Hepatocyte (in vitro differentiated cells): Measurements from ENCODE around the gene FHOD3. TPM values are rescaled to one million over a fixed set of nuclear protein-coding genes. Genes with fewer than 3 reads are reported as not detected.

Experiments
- DNase-seq: peaks from one replicate; pipeline ENCODE4 v3.0.0-alpha.2; 2016; ENCODE audit warnings: low spot score
- H2AFZ ChIP-seq: fragments of 200-600 bp; sonication (generic); 2 replicates; pipeline ENCODE4 v1.6.0; 2016; ENCODE audit warnings: antibody characterized with exemption, mild to moderate bottlenecking
- H3K27ac ChIP-seq: fragments of 200-600 bp; sonication (generic); 2 replicates; pipeline ENCODE4 v1.5.1; 2016; ENCODE audit warnings: mild to moderate bottlenecking
- H3K27me3 ChIP-seq: fragments of 200-600 bp; sonication (generic); 2 replicates; pipeline ENCODE4 v1.6.1; 2016
- H3K36me3 ChIP-seq: fragments of 200-600 bp; sonication (generic); replicated peaks from 2 replicates; pipeline ENCODE4 v1.5.1; 2016; ENCODE audit warnings: low read depth; ENCODE audit not compliant: insufficient read depth
- H3K4me1 ChIP-seq: fragments of 200-600 bp; sonication (generic); 2 replicates; pipeline ENCODE4 v1.5.1; 2016; ENCODE audit warnings: mild to moderate bottlenecking, moderate library complexity; ENCODE audit not compliant: insufficient read depth
- H3K4me2 ChIP-seq: fragments of 200-600 bp; sonication (generic); 2 replicates; pipeline ENCODE4 v1.6.0; 2016
- H3K4me3 ChIP-seq: fragments of 200-600 bp; sonication (generic); 2 replicates; pipeline ENCODE4 v1.5.1; 2016; ENCODE audit warnings: mild to moderate bottlenecking
- H3K79me2 ChIP-seq: fragments of 200-600 bp; sonication (generic); 2 replicates; pipeline ENCODE4 v1.6.0; 2017; ENCODE audit warnings: mild to moderate bottlenecking
- H3K9me2 ChIP-seq: fragments of 200-600 bp; sonication (generic); replicated peaks from 2 replicates; pipeline ENCODE4 v1.6.0; 2017; ENCODE audit warnings: mild to moderate bottlenecking; ENCODE audit not compliant: insufficient read depth
- H3K9me3 ChIP-seq: fragments of 200-600 bp; sonication (generic); 2 replicates; pipeline ENCODE4 v1.5.1; 2016; ENCODE audit warnings: low read depth, mild to moderate bottlenecking
- H4K20me1 ChIP-seq: fragments of 200-600 bp; sonication (generic); 2 replicates; pipeline ENCODE4 v1.6.0; 2016; ENCODE audit warnings: mild to moderate bottlenecking; ENCODE audit not compliant: insufficient read depth, poor library complexity, severe bottlenecking
- EZH2 ChIP-seq: fragments of 200-600 bp; sonication (generic); IDR thresholded peaks from 2 replicates; pipeline ENCODE4 v1.6.1; 2016; ENCODE audit warnings: antibody characterized with exemption, mild to moderate bottlenecking, borderline replicate concordance
- EZH2phosphoT487 ChIP-seq: fragments of 200-600 bp; sonication (generic); IDR thresholded peaks from one replicate; pipeline ENCODE4 v1.6.1; 2018; ENCODE audit warnings: antibody characterized with exemption, mild to moderate bottlenecking, low read depth, moderate library complexity; ENCODE audit not compliant: unreplicated experiment, severe bottlenecking
- WGBS: methylation state at CpG from one replicate; pipeline ENCODE4 v1.1.6; 2016; ENCODE audit warnings: low lambda C conversion rate; ENCODE audit errors: missing lambda C conversion rate; 5-methylcytosine and 5-hydroxymethylcytosine counted together
- polyA plus RNA-seq: library from polyadenylated mRNA; unstranded; fragments of >200 nt; fragmentation: Nextera tagmentation; extraction: Ambion mirVana; gene quantifications from 2 replicates; pipeline ENCODE4 v1.2.1, GENCODE V29; 2016
- total RNA-seq: library from RNA; depleted of rRNA; stranded (reverse); fragments of >200 nt; gene quantifications from 2 replicates; pipeline ENCODE4 v1.2.3, GENCODE V29; 2014
- TF ChIP-seq, protein P1 (sequence below): fragments of 200-600 bp; sonication (generic); IDR thresholded peaks from 2 replicates; pipeline ENCODE4 v1.5.1; 2016; ENCODE audit warnings: antibody characterized with exemption, mild to moderate bottlenecking; ENCODE audit not compliant: poor library complexity

Gene FHOD3
- total and polyA plus RNA-seq, 2 experiments from 2014 or later: 1.7 to 2.7 TPM

DNA sequence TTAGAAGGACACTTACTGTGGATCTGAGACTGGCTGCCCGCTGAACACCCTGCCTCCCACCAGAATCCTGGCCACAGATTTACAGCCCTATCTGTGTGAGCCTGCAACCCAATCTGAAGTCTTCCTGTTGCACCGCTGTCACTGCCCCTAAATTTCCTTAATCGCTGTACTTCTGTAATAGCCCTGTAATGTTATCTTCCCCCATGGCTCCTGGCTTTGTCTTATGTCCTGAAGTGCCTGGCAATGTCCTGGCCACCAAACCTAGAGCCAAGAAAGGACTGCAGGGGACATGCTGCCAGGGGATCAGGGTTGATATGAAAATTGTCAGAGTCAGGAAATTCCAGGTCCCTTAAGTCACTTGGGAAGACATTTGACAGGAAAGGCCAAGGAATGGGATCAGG lies 52.7 kb downstream of the FHOD3 start:
- no peak overlapping the region for H2AFZ ChIP-seq
- 84% methylated on average over 3 of the region's 3 CpGs for WGBS
- H3K27me3 ChIP-seq: no peaks in the 10 kb centered on the region
- no peak overlapping the region for H3K4me2 ChIP-seq
- TF ChIP-seq EZH2 (no peak), EZH2phosphoT487 (no peak)
- TF ChIP-seq, protein P1, sequence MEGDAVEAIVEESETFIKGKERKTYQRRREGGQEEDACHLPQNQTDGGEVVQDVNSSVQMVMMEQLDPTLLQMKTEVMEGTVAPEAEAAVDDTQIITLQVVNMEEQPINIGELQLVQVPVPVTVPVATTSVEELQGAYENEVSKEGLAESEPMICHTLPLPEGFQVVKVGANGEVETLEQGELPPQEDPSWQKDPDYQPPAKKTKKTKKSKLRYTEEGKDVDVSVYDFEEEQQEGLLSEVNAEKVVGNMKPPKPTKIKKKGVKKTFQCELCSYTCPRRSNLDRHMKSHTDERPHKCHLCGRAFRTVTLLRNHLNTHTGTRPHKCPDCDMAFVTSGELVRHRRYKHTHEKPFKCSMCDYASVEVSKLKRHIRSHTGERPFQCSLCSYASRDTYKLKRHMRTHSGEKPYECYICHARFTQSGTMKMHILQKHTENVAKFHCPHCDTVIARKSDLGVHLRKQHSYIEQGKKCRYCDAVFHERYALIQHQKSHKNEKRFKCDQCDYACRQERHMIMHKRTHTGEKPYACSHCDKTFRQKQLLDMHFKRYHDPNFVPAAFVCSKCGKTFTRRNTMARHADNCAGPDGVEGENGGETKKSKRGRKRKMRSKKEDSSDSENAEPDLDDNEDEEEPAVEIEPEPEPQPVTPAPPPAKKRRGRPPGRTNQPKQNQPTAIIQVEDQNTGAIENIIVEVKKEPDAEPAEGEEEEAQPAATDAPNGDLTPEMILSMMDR: no peak
- H3K4me1 ChIP-seq: peaks cover 7% of the 10 kb centered on the region
- peak overlapping the region; percentile 53 for H3K27ac ChIP-seq
- no peaks in the 10 kb centered on the region for H3K9me3 ChIP-seq
- no peaks in the 10 kb centered on the region for H3K36me3 ChIP-seq
- H3K79me2 ChIP-seq: no peaks in the 10 kb centered on the region
- DNase-seq: no peak
- no peaks in the 10 kb centered on the region for H3K9me2 ChIP-seq
- H4K20me1 ChIP-seq: no peaks in the 10 kb centered on the region
- no peak overlapping the region for H3K4me3 ChIP-seq

DNA sequence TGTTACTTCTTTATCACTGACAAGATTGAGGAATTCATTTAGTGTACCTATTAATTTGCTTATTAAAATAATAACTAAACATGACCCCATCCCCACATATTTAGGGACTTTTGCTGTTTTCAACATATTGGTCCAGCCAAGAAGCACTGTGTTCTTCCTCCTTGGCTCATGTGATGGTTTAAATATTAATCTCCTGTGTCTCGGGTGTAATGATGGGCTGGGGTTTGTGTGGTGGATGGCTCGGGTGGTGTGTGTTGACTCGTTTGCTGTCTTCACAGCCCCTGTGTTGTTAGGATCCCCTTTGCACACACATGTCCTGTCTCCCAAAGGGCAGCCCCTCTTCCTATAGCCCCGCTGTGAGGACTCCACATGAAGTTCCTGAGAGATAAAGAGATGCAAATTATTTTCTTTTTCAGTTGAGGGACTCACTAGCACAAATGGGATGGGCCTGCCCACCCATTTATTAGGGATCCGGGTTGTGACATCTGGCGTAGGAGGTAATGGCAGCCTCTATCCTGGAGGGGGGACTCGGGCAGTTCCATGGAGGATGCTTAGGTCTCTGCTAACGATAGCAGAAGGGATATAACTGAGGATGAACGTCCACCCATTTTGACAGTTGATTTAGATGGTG lies 53.4 kb downstream of the FHOD3 start:
- no peaks in the 10 kb centered on the region for H3K36me3 ChIP-seq
- H3K4me1 ChIP-seq: peaks cover 7% of the 10 kb centered on the region
- H3K4me2 ChIP-seq: no peak overlapping the region
- TF ChIP-seq EZH2phosphoT487 (no peak), EZH2 (no peak)
- TF ChIP-seq, protein P1: no peak
- H3K27me3 ChIP-seq: no peaks in the 10 kb centered on the region
- H3K9me2 ChIP-seq: no peaks in the 10 kb centered on the region
- no peaks in the 10 kb centered on the region for H3K79me2 ChIP-seq
- no peak overlapping the region for H3K27ac ChIP-seq
- no peak overlapping the region for H3K4me3 ChIP-seq
- DNase-seq: no peak
- no peaks in the 10 kb centered on the region for H3K9me3 ChIP-seq
- no peaks in the 10 kb centered on the region for H4K20me1 ChIP-seq
- 76% methylated on average over 9 of the region's 9 CpGs for WGBS
- no peak overlapping the region for H2AFZ ChIP-seq

DNA sequence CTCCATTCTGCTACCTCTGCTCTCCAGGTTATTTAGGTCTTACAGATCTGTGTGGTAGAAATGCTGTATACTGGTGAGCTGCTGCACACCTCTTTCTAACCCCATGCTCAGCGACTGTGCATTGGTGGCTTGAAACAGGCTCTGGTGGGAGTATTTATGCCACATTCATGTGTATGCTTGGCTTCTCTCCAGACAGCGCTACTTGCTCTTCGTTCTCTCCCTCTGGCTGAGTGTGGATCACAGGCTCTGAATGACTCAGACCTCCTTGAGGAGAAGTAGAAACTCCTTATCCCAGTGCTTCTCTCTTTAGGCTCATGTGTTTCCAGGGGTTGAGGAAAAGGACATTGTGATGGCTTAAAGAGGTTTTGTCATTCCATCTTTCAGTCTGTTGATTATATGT lies 54.9 kb downstream of the FHOD3 start:
- no peak overlapping the region for H2AFZ ChIP-seq
- no peak overlapping the region for H3K4me3 ChIP-seq
- no peak overlapping the region for H3K4me2 ChIP-seq
- no peaks in the 10 kb centered on the region for H4K20me1 ChIP-seq
- H3K27me3 ChIP-seq: no peaks in the 10 kb centered on the region
- 76% methylated on average over 3 of the region's 3 CpGs for WGBS
- no peaks in the 10 kb centered on the region for H3K36me3 ChIP-seq
- H3K4me1 ChIP-seq: peaks cover 7% of the 10 kb centered on the region
- no peaks in the 10 kb centered on the region for H3K9me2 ChIP-seq
- no peaks in the 10 kb centered on the region for H3K9me3 ChIP-seq
- no peak for TF ChIP-seq EZH2
- no peak for TF ChIP-seq EZH2phosphoT487
- TF ChIP-seq, protein P1: no peak
- no peaks in the 10 kb centered on the region for H3K79me2 ChIP-seq
- peak; percentile 57 for DNase-seq
- H3K27ac ChIP-seq: no peak overlapping the region

DNA sequence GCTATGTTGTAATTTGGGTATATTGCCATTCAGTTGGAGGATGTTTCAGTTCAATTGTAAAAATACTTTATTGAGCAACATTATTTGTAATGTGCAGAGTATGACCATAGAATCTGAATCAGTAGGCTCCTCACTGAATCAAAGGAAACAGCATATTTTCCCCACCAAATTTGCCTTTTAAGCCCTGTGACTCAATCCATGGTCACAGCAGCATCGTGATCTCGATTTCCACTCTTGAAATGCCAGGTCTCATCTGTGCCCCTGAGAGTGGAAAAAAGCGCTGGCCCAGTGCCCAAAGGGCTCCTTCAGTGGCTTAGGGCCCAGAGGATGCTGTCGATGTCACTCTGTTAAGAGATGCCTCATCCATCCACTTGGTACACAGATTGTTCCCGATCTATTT lies 57.5 kb downstream of the FHOD3 start:
- Histone ChIP-seq H3K4me2 (no peak overlapping the region), H3K79me2 (no peaks in the 10 kb centered on the region), H3K27ac (no peak overlapping the region), H3K36me3 (no peaks in the 10 kb centered on the region), H3K9me3 (no peaks in the 10 kb centered on the region), H3K9me2 (no peaks in the 10 kb centered on the region), H3K4me3 (no peak overlapping the region), H4K20me1 (no peaks in the 10 kb centered on the region), H3K4me1 (peaks cover 5% of the 10 kb centered on the region), H2AFZ (no peak overlapping the region), H3K27me3 (no peaks in the 10 kb centered on the region)
- no peak for DNase-seq
- TF ChIP-seq EZH2 (no peak), EZH2phosphoT487 (no peak)
- TF ChIP-seq, protein P1: no peak
- WGBS: 89% methylated on average over 5 of the region's 5 CpGs
